GM19452 (cell line): ENCODE results near the gene RBP3.

Experiments used
- ATAC-seq: cut with Tn5 transposase; IDR thresholded peaks from one replicate; pipeline ENCODE4 v1.9.1; 2021; ENCODE audit not compliant: unreplicated experiment

The RBP3 gene

DNA sequence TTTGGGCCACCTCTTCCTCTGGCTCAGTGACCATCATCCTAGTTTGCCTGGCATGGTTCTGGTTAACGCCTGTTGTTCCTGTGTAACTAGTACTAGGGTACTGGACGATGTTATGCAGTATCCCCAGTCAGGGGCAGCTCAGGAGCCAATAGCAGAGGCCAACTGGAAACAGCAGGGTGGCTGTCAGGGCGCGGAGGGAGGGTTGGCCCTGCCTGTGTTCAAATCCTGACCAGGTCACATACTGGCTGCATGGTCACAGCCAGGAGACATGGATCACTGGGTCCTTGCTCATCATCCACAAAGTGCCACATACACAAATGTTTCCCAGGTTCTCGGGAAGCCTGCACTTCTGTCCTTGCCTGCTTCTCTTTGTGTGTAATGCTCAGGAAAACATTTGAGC is 12.3 kb upstream of the RBP3 start:
- no peak for ATAC-seq

DNA sequence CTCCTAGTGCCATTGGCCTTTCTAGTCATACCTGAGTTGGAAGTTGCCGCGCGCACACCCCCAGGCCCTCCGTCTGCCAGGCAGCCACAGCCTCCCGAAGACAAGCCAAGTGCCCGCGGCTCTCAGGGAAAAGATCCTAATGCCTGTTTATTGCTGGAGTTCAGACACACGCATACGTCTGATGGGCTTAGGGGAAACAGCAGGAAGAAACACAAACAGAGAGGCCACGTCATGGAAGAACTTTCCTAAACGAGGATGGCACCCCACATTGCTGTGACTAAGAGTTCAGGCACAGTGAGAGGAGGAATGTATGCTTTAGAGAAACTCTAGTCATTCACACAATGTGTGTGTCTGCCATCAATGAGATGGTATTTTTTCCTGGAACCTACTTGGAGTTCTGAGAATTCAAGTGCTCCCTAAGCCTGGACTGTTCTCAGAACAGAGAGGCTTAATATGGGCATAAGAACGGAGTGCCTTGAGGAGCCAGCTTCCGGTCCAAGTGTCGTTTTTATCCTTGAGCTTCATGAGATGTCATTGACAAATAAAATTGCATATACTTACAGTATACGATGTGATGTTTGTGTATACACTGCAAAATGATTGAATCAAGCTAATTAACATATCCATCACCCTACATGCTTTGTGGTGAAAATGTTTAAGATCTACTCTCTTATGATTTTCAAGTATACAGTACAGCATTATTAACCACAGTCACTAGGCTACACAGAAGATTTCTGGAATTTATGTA is 11.6 kb upstream of the RBP3 start:
- ATAC-seq = no peak

DNA sequence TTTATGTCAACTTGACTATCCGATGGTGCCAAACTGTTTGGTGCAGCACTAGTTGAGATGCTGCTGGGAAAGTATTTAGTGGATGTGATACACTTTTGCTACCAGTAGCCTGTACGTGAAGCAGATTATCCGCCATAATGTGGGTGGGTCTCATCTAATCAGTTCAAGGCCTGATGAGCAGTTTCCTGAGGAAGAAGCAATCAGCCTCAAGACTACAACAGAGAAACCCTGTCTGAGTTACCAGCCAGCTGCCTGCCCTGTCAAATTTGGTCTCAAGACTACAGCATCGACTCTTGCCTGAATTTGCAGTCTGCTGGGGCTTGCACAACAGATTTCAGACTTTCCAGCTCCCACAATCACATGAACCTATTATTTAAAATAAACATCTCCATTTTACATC is 10.9 kb upstream of the RBP3 start:
- no peak for ATAC-seq

DNA sequence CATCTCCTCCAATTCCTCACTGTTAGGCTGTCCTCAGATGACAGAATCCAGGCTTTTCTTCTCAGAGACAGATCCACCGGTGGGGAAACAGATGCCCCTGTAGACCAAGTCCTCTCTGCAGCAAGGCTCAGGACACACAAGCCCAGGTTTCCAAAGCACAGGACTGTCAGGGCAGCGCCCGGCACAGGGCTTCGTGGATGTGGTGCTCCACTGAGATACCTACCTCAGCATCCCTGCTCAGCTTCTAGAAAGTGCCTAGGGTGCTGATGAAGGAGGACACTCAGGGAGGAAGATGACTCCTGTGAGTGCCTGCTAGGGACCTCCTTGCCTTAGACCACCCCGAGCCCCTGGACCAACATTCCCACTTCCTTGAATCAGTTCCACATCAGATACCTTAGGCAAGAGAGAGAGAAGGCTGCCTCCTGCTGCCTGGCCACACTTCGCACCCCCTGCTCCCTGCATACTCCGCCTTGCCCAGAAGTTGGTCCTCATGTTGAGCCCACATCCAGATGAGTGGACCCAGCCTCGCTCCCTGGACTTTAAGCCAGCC is 8.9 kb upstream of the RBP3 start:
- no peak for ATAC-seq

DNA sequence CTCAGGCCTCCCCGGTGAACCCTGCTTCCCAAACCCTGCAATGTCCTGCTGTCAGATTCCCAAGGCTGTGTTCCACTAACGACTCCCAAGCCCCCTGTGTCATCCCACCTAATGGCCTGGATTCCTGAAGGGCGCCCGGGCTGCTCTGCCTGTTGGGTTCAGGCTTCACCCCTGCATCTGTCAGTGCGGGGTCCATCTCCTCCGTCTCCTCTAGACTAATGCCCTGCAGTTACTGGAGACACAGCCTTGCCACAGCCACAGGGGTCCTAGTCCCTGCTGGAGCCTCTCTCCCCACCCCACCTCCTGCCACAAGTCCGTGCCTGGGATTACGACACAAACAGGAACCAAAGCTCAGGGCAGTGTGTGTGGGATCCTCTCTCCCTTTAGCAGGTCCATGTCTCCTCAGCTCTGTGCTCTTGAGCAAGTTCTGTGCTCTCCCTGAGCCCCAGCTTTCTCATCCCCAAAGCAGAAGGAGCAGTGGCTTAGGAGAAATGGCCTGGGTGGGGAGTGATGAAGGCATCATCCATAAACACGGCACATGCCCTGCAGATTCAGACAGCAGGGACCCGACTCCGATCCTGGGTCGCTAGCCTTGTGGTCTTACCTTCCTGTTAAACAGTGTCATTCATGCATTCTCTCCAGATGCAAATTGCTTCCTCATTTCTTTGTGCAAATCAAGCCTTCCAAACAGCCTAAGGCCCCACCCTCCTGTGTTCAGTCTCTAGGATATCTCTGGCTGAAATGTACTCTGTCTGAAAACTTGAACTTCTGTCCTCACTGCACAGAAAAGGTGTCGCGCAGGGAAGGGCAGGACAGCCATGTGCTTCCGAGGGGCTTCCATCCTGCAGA is 8.2 kb upstream of the RBP3 start:
- ATAC-seq = no peak

DNA sequence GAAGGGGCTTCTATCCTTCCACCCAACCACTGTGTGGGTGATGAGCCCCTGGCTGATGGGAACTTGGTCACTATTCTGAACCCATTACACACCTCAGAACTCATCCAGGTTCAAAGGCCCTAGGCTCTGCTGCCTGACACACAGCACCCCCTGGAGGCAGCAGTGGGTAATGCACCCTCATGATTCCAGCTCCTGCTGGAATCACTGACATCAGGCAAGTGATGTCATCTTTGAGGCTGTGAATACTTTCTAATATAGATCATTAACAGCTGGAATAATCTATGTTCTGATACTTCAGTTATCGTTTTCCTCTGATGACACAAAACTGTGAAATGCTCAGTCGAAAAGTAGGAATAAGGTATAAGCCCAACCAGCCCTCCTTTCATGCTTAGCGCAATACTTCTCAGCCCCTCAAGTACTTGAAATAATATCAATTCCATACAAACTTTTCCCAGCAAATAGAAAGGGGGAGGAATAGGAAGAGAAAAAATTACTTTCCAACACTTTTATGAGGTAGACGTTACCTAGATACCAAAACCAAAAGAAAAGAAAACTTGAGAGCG is 7.5 kb upstream of the RBP3 start:
- no peak for ATAC-seq

DNA sequence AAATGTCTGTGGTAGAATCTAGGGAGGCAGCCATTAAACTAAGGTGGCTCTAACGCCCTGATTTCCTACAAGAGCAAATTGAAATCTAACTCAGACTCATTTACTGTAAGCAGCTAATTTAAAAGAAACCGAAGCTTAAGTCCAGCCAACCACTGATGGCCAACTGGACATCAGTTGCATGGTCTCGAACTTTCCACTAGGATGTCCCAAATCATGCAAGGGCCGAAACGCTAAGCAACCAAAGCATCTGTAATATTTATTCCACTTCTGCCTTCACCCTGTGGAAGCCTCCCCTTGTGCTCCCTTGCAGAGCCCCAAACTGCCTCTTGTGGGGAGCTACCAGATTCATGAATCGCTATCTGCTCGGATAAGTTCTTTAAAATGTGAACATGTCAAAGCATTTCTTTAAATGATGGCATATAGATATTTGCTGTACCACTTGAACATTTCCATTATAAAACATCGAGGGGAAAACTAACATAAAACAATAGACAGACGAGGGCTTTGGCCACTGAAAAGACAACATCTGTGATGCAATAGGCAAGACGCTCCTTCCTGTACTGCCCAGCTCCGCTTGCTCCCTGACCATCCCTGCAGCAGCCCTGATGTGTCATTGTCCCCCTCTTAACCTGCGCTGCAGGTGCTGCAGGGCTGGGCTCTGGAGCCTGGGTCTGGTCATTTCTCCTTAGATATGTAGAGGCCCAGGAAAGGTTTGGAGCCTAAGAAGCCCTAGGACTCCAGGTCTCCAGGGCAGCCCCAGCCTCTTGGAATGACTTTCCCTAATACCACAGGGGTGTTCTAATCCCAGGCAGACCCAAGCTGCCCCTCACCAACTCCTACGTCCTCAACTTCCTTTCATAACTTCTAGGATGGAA is 2.9 kb upstream of the RBP3 start:
- no peak for ATAC-seq

DNA sequence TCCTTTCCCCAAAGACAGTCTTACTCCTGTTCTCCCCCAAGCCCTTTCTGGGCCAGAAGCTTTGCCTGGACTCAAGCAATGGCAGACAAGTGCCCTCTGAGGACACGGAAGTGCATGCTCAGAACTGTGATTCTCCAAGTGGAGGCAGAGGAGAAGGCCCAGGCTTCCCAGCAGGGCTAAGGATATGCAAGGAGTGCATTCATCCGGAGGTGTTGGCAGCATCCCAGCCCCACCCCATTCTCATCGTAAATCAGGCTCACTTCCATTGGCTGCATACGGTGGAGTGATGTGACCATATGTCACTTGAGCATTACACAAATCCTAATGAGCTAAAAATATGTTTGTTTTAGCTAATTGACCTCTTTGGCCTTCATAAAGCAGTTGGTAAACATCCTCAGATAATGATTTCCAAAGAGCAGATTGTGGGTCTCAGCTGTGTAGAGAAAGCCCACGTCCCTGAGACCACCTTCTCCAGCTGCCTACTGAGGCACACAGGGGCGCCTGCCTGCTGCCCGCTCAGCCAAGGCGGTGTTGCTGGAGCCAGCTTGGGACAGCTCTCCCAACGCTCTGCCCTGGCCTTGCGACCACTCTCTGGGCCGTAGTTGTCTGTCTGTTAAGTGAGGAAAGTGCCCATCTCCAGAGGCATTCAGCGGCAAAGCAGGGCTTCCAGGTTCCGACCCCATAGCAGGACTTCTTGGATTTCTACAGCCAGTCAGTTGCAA is 1.4 kb upstream of the RBP3 start:
- no peak for ATAC-seq

DNA sequence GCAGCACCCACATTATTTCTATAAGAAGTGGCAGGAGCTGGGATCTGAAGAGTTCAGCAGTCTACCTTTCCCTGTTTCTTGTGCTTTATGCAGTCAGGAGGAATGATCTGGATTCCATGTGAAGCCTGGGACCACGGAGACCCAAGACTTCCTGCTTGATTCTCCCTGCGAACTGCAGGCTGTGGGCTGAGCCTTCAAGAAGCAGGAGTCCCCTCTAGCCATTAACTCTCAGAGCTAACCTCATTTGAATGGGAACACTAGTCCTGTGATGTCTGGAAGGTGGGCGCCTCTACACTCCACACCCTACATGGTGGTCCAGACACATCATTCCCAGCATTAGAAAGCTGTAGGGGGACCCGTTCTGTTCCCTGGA is 874 bp upstream of the RBP3 start:
- no peak for ATAC-seq

DNA sequence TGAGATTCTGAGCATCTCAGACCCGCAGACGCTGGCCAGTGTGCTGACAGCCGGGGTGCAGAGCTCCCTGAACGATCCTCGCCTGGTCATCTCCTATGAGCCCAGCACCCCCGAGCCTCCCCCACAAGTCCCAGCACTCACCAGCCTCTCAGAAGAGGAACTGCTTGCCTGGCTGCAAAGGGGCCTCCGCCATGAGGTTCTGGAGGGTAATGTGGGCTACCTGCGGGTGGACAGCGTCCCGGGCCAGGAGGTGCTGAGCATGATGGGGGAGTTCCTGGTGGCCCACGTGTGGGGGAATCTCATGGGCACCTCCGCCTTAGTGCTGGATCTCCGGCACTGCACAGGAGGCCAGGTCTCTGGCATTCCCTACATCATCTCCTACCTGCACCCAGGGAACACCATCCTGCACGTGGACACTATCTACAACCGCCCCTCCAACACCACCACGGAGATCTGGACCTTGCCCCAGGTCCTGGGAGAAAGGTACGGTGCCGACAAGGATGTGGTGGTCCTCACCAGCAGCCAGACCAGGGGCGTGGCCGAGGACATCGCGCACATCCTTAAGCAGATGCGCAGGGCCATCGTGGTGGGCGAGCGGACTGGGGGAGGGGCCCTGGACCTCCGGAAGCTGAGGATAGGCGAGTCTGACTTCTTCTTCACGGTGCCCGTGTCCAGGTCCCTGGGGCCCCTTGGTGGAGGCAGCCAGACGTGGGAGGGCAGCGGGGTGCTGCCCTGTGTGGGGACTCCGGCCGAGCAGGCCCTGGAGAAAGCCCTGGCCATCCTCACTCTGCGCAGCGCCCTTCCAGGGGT is 703 bp downstream of the RBP3 start:
- ATAC-seq = no peak

DNA sequence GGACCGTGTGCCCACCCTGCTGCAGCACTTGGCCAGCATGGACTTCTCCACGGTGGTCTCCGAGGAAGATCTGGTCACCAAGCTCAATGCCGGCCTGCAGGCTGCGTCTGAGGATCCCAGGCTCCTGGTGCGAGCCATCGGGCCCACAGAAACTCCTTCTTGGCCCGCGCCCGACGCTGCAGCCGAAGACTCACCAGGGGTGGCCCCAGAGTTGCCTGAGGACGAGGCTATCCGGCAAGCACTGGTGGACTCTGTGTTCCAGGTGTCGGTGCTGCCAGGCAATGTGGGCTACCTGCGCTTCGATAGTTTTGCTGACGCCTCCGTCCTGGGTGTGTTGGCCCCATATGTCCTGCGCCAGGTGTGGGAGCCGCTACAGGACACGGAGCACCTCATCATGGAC is 1.4 kb downstream of the RBP3 start:
- no peak for ATAC-seq

DNA sequence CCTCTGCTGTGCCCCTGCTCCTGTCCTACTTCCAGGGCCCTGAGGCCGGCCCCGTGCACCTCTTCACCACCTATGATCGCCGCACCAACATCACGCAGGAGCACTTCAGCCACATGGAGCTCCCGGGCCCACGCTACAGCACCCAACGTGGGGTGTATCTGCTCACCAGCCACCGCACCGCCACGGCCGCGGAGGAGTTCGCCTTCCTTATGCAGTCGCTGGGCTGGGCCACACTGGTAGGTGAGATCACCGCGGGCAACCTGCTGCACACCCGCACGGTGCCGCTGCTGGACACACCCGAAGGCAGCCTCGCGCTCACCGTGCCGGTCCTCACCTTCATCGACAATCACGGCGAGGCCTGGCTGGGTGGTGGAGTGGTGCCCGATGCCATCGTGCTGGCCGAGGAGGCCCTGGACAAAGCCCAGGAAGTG is 1.8 kb downstream of the RBP3 start:
- ATAC-seq = no peak

DNA sequence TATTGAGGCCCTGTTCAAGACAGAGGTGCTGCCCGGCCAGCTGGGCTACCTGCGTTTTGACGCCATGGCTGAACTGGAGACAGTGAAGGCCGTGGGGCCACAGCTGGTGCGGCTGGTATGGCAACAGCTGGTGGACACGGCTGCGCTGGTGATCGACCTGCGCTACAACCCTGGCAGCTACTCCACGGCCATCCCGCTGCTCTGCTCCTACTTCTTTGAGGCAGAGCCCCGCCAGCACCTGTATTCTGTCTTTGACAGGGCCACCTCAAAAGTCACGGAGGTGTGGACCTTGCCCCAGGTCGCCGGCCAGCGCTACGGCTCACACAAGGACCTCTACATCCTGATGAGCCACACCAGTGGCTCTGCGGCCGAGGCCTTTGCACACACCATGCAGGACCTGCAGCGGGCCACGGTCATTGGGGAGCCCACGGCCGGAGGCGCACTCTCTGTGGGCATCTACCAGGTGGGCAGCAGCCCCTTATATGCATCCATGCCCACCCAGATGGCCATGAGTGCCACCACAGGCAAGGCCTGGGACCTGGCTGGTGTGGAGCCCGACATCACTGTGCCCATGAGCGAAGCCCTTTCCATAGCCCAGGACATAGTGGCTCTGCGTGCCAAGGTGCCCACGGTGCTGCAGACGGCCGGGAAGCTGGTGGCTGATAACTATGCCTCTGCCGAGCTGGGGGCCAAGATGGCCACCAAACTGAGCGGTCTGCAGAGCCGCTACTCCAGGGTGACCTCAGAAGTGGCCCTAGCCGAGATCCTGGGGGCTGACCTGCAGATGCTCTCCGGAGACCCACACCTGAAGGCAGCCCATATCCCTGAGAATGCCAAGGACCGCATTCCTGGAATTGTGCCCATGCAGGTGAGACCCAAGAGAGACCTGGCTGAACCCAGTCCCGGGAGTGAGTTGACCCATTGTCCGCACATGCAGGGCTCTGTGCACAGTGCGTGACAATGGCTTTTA is 2.8 kb downstream of the RBP3 start:
- ATAC-seq = no peak

DNA sequence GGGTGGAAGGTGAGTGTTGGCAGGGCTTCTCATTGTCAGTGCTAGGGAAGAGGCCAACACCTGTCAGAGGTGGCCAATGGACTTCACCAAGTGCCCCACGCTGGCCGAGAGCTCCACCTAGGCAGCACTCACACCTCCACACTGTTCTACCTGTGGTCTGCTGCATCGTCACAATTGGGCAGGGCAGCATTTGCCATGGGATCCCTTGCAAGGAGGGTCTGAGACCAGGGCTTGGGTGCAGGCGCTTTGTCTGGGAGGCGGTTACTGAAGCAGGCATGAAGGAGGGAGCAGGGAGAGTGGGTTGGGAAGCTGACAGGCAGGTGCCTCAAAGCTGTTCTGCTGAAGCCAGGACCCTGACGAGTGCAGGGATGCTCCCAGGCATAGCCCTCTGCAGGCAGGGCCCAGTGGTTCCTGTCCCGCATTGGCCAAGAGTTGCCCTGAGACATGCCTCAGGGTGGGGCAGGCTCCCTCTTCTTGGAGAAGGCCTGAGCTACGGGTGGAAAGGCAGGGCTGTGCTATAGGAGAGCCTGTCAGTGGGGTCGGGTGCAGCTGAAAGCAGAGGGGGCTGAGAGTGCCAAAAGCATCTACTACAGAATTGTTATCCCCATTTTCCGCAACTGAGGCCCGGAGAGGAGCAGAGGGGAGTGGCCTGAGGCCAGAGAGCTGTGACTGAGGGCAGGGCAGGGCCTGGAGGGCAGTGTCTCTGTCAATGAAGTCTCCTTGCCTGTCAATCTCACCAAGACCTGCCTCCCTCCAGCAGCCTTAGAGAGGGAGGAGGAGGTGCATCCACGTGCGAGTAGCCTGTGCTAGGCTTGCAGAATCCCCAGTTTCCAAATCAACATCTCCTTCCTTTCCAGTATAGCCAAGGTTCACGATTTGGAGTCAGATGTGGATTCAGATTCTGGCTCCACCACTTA is 4.0 kb downstream of the RBP3 start:
- ATAC-seq = no peak

DNA sequence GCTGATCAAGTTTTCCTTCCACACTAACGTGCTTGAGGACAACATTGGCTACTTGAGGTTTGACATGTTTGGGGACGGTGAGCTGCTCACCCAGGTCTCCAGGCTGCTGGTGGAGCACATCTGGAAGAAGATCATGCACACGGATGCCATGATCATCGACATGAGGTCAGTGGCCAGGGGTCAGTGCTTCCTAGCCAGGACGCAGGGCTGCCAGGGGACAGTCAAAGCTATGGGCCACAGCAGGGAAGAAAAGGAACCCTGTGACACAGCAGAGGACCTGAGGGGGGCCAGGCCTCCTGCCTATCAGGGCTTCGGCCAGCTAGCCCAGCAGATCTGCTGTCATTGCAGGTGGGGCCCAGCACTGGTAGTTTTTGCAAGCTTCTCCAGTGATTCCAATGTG is 5.2 kb downstream of the RBP3 start:
- ATAC-seq = no peak

DNA sequence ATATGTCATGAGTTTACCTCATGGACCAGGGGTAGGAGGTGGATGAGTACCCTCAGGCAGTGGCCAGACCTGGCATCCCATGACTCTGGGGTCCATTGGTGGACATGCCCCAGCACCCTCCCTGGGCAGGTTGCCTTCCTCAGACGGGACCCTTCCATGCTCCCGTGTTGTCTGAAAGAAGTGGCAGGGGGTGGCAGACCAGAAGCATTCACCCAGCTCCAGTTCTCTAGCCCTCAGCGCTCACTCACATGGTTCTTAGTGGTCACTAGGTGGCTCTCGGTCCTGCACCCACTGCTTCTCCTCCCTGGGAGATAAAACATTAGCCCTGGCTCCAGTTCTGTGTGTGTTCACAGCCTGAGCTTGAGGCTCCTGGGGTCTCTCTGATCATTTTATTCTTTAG is 6.0 kb downstream of the RBP3 start:
- ATAC-seq = no peak

DNA sequence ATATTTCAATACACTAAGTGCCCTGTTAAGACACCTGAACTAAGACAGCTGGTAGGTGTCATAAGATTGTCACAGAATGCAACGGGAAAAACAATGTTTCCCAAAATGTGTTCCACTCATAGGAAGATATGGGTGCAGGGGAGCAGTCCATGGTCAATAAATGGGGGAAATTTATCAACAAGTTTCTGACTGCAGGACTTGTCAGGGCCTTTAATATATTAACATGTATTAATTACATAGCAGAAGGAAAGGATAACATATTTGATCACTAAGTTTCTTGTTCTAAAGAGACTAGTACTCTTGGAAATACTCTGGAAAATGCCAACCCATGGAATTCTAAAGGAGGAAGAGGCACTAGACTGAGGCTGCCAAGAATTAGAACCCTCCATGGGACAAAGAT is 6.7 kb downstream of the RBP3 start:
- ATAC-seq = no peak
